Smooth muscle cell of the pulmonary artery (primary cell): ENCODE data around the gene CFAP141. TPM values are rescaled to one million over a fixed set of nuclear protein-coding genes. Genes with fewer than 3 reads are reported as not detected.

Experiments
- total RNA-seq: library from RNA; depleted of rRNA; stranded (reverse); fragments of >200 nt; gene quantifications from 2 replicates; pipeline ENCODE4 v1.2.3, GENCODE V29; 2014

Gene CFAP141
- not detected in 2 replicates for total RNA-seq

GRCh38 chr1:154206196-154206595 lies at the start of gene CFAP141:
CFAP141 (minus strand) TSS chr1:154206333; CDS start chr1:154206307, 26 bp downstream.

GRCh38 chr1:154220071-154220969 lies 14.2 kb upstream of the CFAP141 start, which contains the start of gene UBAP2L:
UBAP2L (plus strand) TSS chr1:154220955; CDS start chr1:154225124, 4,169 bp downstream.

GRCh38 chr1:154191990-154192461 lies 14.1 kb downstream of the CFAP141 start, which contains the start of gene TPM3:
TPM3 (minus strand) TSS chr1:154192100; CDS start chr1:154192018, 82 bp downstream.

GRCh38 chr1:154154534-154155191 lies 51.5 kb downstream of the CFAP141 start, which contains the start of gene NUP210L:
NUP210L (minus strand) TSS chr1:154155073.

Other genes with a start within 250 kb of the CFAP141 start
- gene CRTC2, start 247.7 kb downstream of the CFAP141 start, total RNA-seq, result 6.3 and 6.7 TPM in 2 replicates
- gene SLC39A1, start 242.8 kb downstream of the CFAP141 start, total RNA-seq, result 117 and 120 TPM in 2 replicates
- gene CREB3L4, start 238.4 kb downstream of the CFAP141 start, total RNA-seq, result 3.9 and 6.6 TPM in 2 replicates
- gene JTB, start 228.7 kb downstream of the CFAP141 start, total RNA-seq, result 87.9 and 105 TPM in 2 replicates
- 102 and 150 TPM in 2 replicates for gene RAB13, start 220.0 kb downstream of the CFAP141 start, total RNA-seq
- 788 and 889 TPM in 2 replicates for gene RPS27, start 215.6 kb downstream of the CFAP141 start, total RNA-seq
- 0.07 and 0.23 TPM in 2 replicates for gene NUP210L, start 51.3 kb downstream of the CFAP141 start, total RNA-seq
- gene TPM3, start 14.2 kb downstream of the CFAP141 start, total RNA-seq, result 245 and 296 TPM in 2 replicates
- 72.0 and 75.8 TPM in 2 replicates for gene UBAP2L, start 14.6 kb upstream of the CFAP141 start, total RNA-seq
- 64.9 and 69.5 TPM in 2 replicates for gene HAX1, start 66.3 kb upstream of the CFAP141 start, total RNA-seq
- gene AQP10, start 114.8 kb upstream of the CFAP141 start, total RNA-seq, result 0.07 and 0.13 TPM in 2 replicates
- gene ATP8B2, start 119.2 kb upstream of the CFAP141 start, total RNA-seq, result 195 and 234 TPM in 2 replicates
- gene IL6R, start 199.0 kb upstream of the CFAP141 start, total RNA-seq, result 4.9 and 12.6 TPM in 2 replicates